Activated naive CD4-positive, alpha-beta T cell treated with Interleukin-2 at 50 U/mL for 16 hours (primary cell): ENCODE measurements around the gene ARF6.

Source experiments
- DNase-seq: peaks from one replicate; pipeline ENCODE4 v3.0.0-alpha.2; 2020

Gene ARF6

DNA sequence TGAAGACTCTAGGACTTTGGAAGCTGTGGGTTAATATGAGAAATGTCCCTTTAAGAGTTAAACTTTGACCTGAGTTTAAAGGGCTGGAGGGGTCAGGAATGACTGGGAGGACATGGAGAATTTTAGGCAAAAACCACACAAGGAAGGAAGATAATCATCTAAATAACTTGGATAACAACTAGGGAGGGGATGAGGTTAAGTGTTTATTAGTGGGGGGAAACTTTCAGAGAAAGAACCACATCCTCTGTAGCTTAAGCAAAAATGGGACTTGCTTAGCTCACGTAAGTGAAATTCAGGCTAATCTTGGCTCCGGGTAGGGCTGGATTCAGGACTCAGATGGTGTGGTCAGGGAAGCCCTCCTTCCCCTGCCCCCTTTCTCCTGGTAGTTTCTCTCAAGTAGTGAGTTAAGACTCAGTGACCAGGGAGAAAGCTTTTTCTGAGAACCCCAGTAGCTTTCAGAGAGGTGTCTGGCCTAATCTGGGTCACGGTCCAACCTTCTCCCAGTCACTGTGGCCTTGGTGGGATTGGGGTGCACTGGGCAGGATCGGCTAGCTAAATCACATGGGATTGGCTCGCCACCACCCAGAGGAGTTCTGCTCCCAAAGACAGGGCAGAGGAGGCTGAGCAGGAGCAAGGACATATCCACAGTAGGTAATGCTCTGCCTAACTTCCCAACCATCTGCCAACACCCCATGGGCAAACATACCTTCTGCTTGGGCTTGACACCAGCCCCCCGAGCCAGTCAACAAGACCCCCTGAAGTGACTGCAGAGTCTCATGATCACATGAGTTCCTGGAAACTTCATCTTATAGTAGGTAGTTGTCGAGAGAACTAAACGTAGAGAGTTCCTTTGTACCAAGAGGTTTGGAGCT lies 52.8 kb downstream of the ARF6 start:
- no peak for DNase-seq
